Skeletal muscle tissue (tissue), 4 donors: ENCODE data around the gene LRP2. TPM values are rescaled to one million over a fixed set of nuclear protein-coding genes. Genes with fewer than 3 reads are reported as not detected.

Source experiments
- H3K27ac ChIP-seq: one replicate; pipeline ENCODE4 v1.7.0; 2013; ENCODE audit warnings: mild to moderate bottlenecking, low read depth, low read length, inconsistent platforms
- H3K27me3 ChIP-seq, 3 donors: one replicate each; pipeline ENCODE4 v1.7.0; 2013; ENCODE audit warnings: low read length in 3 of 3; ENCODE audit not compliant: control insufficient read depth in 3 of 3, insufficient read depth in 3 of 3
- H3K36me3 ChIP-seq, 3 donors: one replicate each; pipeline ENCODE4 v1.7.0; 2013; ENCODE audit warnings: low read length in 3 of 3; ENCODE audit not compliant: control insufficient read depth in 3 of 3, insufficient read depth in 3 of 3
- H3K4me1 ChIP-seq, 3 donors: one replicate each; pipeline ENCODE4 v1.7.0; 2013; ENCODE audit warnings: low read length in 3 of 3, mild to moderate bottlenecking in 3 of 3; ENCODE audit not compliant: control insufficient read depth in 3 of 3, insufficient read depth in 3 of 3
- H3K4me3 ChIP-seq, 3 donors: one replicate each; pipeline ENCODE4 v1.7.0; 2013; ENCODE audit warnings: low read length in 3 of 3
- H3K9ac ChIP-seq, 3 donors: one replicate each; pipeline ENCODE4 v1.7.0; 2013; ENCODE audit warnings: low read length in 3 of 3, mild to moderate bottlenecking in 3 of 3, moderate library complexity in 2 of 3, low read depth in 1 of 3
- H3K9me3 ChIP-seq, 3 donors: one replicate each; pipeline ENCODE4 v1.7.0; 2013; ENCODE audit warnings: low read length in 3 of 3; ENCODE audit not compliant: control insufficient read depth in 3 of 3
- total RNA-seq: library from RNA; depleted of rRNA; stranded (reverse); fragments of >200 nt; gene quantifications from one replicate; pipeline ENCODE4 v1.2.3, GENCODE V29; 2014
- donor health status: Osteomylitis.

LRP2 gene
- total RNA-seq, 1 donor from 2014 or later, result under 0.01 TPM

GRCh38 chr2:169190197-169190775 is 172.0 kb downstream of the LRP2 start:
- H3K9me3 ChIP-seq, result no peaks in the 10 kb centered on the region
- H3K27ac ChIP-seq, result no peak overlapping the region
- H3K4me1 ChIP-seq, result no peaks in the 10 kb centered on the region
- H3K4me3 ChIP-seq, result no peak overlapping the region
- H3K36me3 ChIP-seq, result no peaks in the 10 kb centered on the region
- no peak overlapping the region for H3K9ac ChIP-seq
- no peaks in the 10 kb centered on the region for H3K27me3 ChIP-seq

DNA sequence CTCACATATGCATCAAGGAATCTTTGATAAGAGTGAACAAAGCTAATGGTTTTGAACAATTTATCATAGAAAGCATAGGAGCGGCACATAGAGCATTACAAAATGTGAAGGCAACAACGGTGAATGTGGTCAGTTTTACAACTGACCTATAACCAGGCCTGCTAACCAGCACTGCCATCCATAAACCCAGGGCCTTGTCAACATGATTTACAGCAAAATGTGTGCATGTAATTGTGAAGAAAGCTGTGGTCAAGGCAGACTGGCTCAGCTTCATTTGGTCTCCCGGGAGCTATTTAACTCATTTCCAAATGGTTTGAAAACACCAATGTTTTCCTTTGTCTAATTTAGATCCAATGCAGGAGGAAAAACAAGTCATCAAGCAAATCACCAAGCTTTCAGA is 173.2 kb downstream of the LRP2 start:
- Histone ChIP-seq H3K4me1 (no peaks in the 10 kb centered on the region), H3K27ac (no peak overlapping the region), H3K27me3 (no peaks in the 10 kb centered on the region), H3K9me3 (no peaks in the 10 kb centered on the region), H3K4me3 (no peak overlapping the region), H3K36me3 (no peaks in the 10 kb centered on the region), H3K9ac (no peak overlapping the region)

GRCh38 chr2:169185711-169186110 is 176.6 kb downstream of the LRP2 start:
- H3K4me1 ChIP-seq, result no peaks in the 10 kb centered on the region
- no peaks in the 10 kb centered on the region for H3K9me3 ChIP-seq
- no peak overlapping the region for H3K27ac ChIP-seq
- no peaks in the 10 kb centered on the region for H3K27me3 ChIP-seq
- H3K9ac ChIP-seq, result no peak overlapping the region
- H3K4me3 ChIP-seq, result no peak overlapping the region
- H3K36me3 ChIP-seq, result no peaks in the 10 kb centered on the region

- H3K4me3 ChIP-seq, result no peak overlapping the region
- H3K4me1 ChIP-seq, result no peaks in the 10 kb centered on the region
- H3K9ac ChIP-seq, result no peak overlapping the region
- H3K27ac ChIP-seq, result no peak overlapping the region
- no peaks in the 10 kb centered on the region for H3K9me3 ChIP-seq
- no peaks in the 10 kb centered on the region for H3K27me3 ChIP-seq
- no peaks in the 10 kb centered on the region for H3K36me3 ChIP-seq
Observed at GRCh38 chr2:169184074-169184473, 178.3 kb downstream of the LRP2 start.

- Histone ChIP-seq H3K27me3 (no peaks in the 10 kb centered on the region), H3K4me1 (no peaks in the 10 kb centered on the region), H3K27ac (no peak overlapping the region)
Observed at GRCh38 chr2:169182573-169182972, 179.8 kb downstream of the LRP2 start.

GRCh38 chr2:169178804-169179390 is 183.4 kb downstream of the LRP2 start:
- Histone ChIP-seq H3K36me3 (no peaks in the 10 kb centered on the region), H3K27ac (no peak overlapping the region), H3K9me3 (no peaks in the 10 kb centered on the region), H3K4me1 (no peaks in the 10 kb centered on the region), H3K9ac (no peak overlapping the region), H3K4me3 (no peak overlapping the region), H3K27me3 (peaks cover 0 to 2% (median 0%) of the 10 kb centered on the region in 3 donors)

More at GRCh38 chr2:169182573-169182972, 179.8 kb downstream of the LRP2 start:
- H3K4me3 ChIP-seq, result no peak overlapping the region
- no peaks in the 10 kb centered on the region for H3K9me3 ChIP-seq
- no peak overlapping the region for H3K9ac ChIP-seq
- no peaks in the 10 kb centered on the region for H3K36me3 ChIP-seq

DNA sequence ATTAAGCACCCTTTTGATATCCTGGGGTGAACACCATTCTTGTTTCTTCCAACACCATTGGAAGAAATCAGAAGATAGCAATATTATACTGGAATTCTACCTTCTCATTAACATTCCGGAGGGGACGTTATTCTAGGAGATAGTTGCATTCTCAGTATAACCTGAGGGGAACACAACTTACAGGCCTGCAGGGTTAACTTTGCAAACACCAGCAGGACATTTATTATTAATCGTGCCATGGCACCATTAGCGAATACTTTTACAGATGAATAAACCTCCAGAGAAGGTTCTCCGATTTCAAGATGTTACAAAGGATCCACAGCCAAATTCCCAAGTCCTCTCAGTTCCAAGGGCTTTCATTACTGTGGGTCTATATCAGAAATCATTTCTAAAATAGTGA is 184.0 kb downstream of the LRP2 start:
- Histone ChIP-seq H3K4me1 (no peaks in the 10 kb centered on the region), H3K36me3 (no peaks in the 10 kb centered on the region), H3K4me3 (no peak overlapping the region), H3K27ac (no peak overlapping the region), H3K9me3 (no peaks in the 10 kb centered on the region), H3K27me3 (peaks cover 0 to 2% (median 0%) of the 10 kb centered on the region in 3 donors), H3K9ac (no peak overlapping the region)

GRCh38 chr2:169175112-169175511 is 187.2 kb downstream of the LRP2 start:
- no peak overlapping the region for H3K9ac ChIP-seq
- no peak overlapping the region for H3K27ac ChIP-seq
- H3K9me3 ChIP-seq, result no peaks in the 10 kb centered on the region
- peaks cover 0 to 2% (median 0%) of the 10 kb centered on the region in 3 donors for H3K27me3 ChIP-seq
- no peak overlapping the region for H3K4me3 ChIP-seq
- H3K36me3 ChIP-seq, result no peaks in the 10 kb centered on the region
- H3K4me1 ChIP-seq, result no peaks in the 10 kb centered on the region

DNA sequence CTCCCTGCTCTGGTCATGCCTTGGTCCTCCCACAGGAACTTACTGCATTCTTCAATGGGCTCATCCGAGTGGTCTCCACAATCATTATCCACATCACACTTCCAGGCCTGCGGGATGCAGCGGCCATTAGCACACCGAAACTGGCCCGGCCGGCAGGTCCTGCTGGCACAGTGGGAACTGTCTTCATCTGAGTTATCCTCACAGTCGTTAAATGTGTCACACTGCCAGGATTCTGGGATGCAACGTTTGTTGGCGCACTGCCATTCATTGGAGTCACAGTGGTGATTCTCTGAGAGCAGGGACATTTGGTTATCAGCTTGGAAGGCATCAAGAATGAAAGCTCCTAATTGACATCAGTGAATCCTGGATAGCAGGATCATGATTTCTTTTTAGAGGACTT is 188.5 kb downstream of the LRP2 start:
- Histone ChIP-seq H3K36me3 (no peaks in the 10 kb centered on the region), H3K4me3 (no peak overlapping the region), H3K27me3 (peaks cover 0 to 2% (median 0%) of the 10 kb centered on the region in 3 donors)

DNA sequence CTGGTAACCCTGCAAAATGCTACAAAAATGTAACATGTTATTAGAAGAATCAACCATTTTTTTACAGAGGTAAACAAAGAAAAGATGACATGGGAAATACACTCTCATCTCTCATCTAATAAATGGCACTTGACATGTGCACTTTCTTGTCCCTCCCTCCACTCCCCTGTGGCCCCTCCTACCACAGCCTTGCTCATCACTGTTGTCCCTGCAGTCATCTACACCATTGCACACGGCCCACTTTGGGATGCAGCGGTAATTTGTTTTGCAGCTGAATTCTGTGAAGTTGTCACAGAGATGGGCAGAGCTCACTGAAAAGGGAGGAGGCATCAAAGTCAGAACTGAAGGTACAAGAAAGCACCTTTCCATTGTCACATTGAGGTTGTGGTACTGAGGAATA is 189.4 kb downstream of the LRP2 start:
- Histone ChIP-seq H3K27me3 (peaks cover 0 to 2% (median 0%) of the 10 kb centered on the region in 3 donors), H3K4me1 (no peaks in the 10 kb centered on the region), H3K27ac (no peak overlapping the region), H3K4me3 (no peak overlapping the region), H3K9ac (no peak overlapping the region), H3K36me3 (no peaks in the 10 kb centered on the region), H3K9me3 (no peaks in the 10 kb centered on the region)

More for the DNA sequence above, 188.5 kb downstream of the LRP2 start:
- Histone ChIP-seq H3K9ac (no peak overlapping the region), H3K27ac (no peak overlapping the region), H3K4me1 (no peaks in the 10 kb centered on the region), H3K9me3 (no peaks in the 10 kb centered on the region)
